Hematopoietic multipotent progenitor cell treated with erythropoietin and hydrocortisone succinate and interleukin-3 and kit ligand, for 4 days (in vitro differentiated cells): ENCODE results near the gene PFDN6.
A peak's percentile ranks its signal among the peaks of the same experiment; 100 is the strongest.
"Not testable (repeated sequence)": the region's sequence is repeated elsewhere in the genome, so short reads cannot be mapped to it uniquely, and the experiment has no call there.

Experiments used
- DNase-seq: peaks from one replicate; pipeline ENCODE4 v3.0.0-alpha.2; 2015

Gene PFDN6

GRCh38 chr6:33273924-33274902, 15.2 kb upstream of the PFDN6 start:
- no peak for DNase-seq

- not testable (repeated sequence) for DNase-seq
These were observed 13.4 kb upstream of the PFDN6 start for GRCh38 chr6:33275795-33276580.

GRCh38 chr6:33276581-33276863, 12.9 kb upstream of the PFDN6 start:
- DNase-seq, result no peak

GRCh38 chr6:33276864-33277662, 12.3 kb upstream of the PFDN6 start, which contains the start of gene B3GALT4:
Gene B3GALT4, plus strand, starts transcription at chr6:33277123. Its CDS starts 297 bp downstream, at chr6:33277420.
- peak; percentile 93 for DNase-seq

- peak; percentile 58 for DNase-seq
These were observed 11.6 kb upstream of the PFDN6 start for GRCh38 chr6:33277663-33278391.

GRCh38 chr6:33278392-33278741, 11.0 kb upstream of the PFDN6 start:
- no peak for DNase-seq

GRCh38 chr6:33278810-33279209, 10.6 kb upstream of the PFDN6 start:
- DNase-seq, result no peak

GRCh38 chr6:33279257-33279695, 10.1 kb upstream of the PFDN6 start:
- no peak for DNase-seq

- peak; percentile 83 for DNase-seq
These were observed 9.4 kb upstream of the PFDN6 start for GRCh38 chr6:33279971-33280511.

GRCh38 chr6:33280539-33280938, 8.9 kb upstream of the PFDN6 start:
- no peak for DNase-seq

GRCh38 chr6:33285214-33285613, 4.2 kb upstream of the PFDN6 start:
- not testable (repeated sequence) for DNase-seq

GRCh38 chr6:33286946-33287914, 2.2 kb upstream of the PFDN6 start:
- DNase-seq, result no peak

- DNase-seq, result peak; percentile 18
These were observed 1.1 kb upstream of the PFDN6 start for GRCh38 chr6:33288141-33288920.

GRCh38 chr6:33289784-33290315, 449 bp downstream of the PFDN6 start:
- DNase-seq, result peak; percentile 72

- peak; percentile 13 for DNase-seq
These were observed 1.1 kb downstream of the PFDN6 start for GRCh38 chr6:33290459-33290858.

- no peak for DNase-seq
These were observed 3.7 kb downstream of the PFDN6 start for GRCh38 chr6:33292996-33293682.

GRCh38 chr6:33294086-33294823, 4.9 kb downstream of the PFDN6 start:
- no peak for DNase-seq
